ENCODE data around the gene HDAC5.

The HDAC5 gene

GRCh38 chr17:44079877-44080821 is 43.3 kb downstream of the HDAC5 start:
- no peak overlapping the region for H3K4me3 ChIP-seq (IDR thresholded peaks at IDR 0.05; ENCODE audit: insufficient read depth, low read depth, low read length)
- H2AFZ ChIP-seq (ENCODE audit: low read depth): no peak overlapping the region
- H3K4me2 ChIP-seq: no peak overlapping the region
- H4K20me1 ChIP-seq (ENCODE audit: insufficient read depth): no peaks in the 10 kb centered on the region
- H3K79me2 ChIP-seq (ENCODE audit: insufficient read depth, low read depth): no peaks in the 10 kb centered on the region; the same call in 1 of the 2 replicates
- H3K36me3 ChIP-seq (ENCODE audit: insufficient read depth): no peaks in the 10 kb centered on the region
- H3K27me3 ChIP-seq (ENCODE audit: insufficient read depth, low read depth): no peaks in the 10 kb centered on the region
- no peak overlapping the region for H3K27ac ChIP-seq
- no peak overlapping the region for H3K9ac ChIP-seq
- no peaks in the 10 kb centered on the region for H3K4me1 ChIP-seq (ENCODE audit: low read depth, poor library complexity, severe bottlenecking)
- no peak for TF ChIP-seq CTCF (conservative IDR thresholded peaks at IDR 0.05; ENCODE audit: low read depth, low read length)

GRCh38 chr17:44078412-44078811 is 45.0 kb downstream of the HDAC5 start:
- H3K27me3 ChIP-seq (ENCODE audit: insufficient read depth, low read depth): no peaks in the 10 kb centered on the region
- H3K9ac ChIP-seq: no peak overlapping the region
- H3K79me2 ChIP-seq (ENCODE audit: insufficient read depth, low read depth): no peaks in the 10 kb centered on the region
- H2AFZ ChIP-seq (ENCODE audit: low read depth): no peak overlapping the region
- no peak for TF ChIP-seq CTCF (conservative IDR thresholded peaks at IDR 0.05; ENCODE audit: low read depth, low read length)
- no peaks in the 10 kb centered on the region for H4K20me1 ChIP-seq (ENCODE audit: insufficient read depth)
- H3K4me1 ChIP-seq (ENCODE audit: low read depth, poor library complexity, severe bottlenecking): no peaks in the 10 kb centered on the region
- H3K36me3 ChIP-seq (ENCODE audit: insufficient read depth): no peaks in the 10 kb centered on the region
- H3K27ac ChIP-seq: no peak overlapping the region
- H3K4me3 ChIP-seq (IDR thresholded peaks at IDR 0.05; ENCODE audit: insufficient read depth, low read depth, low read length): no peak overlapping the region
- H3K4me2 ChIP-seq: no peak overlapping the region

GRCh38 chr17:44077595-44077909 is 45.9 kb downstream of the HDAC5 start:
- no peak for TF ChIP-seq CTCF (conservative IDR thresholded peaks at IDR 0.05; ENCODE audit: low read depth, low read length)
- Histone ChIP-seq H2AFZ (ENCODE audit: low read depth) (no peak overlapping the region), H3K4me2 (no peak overlapping the region), H3K36me3 (ENCODE audit: insufficient read depth) (no peaks in the 10 kb centered on the region), H3K79me2 (ENCODE audit: insufficient read depth, low read depth) (peaks cover 5% of the 10 kb centered on the region; the same call in 1 of the 2 replicates), H3K27ac (no peak overlapping the region), H3K27me3 (ENCODE audit: insufficient read depth, low read depth) (no peaks in the 10 kb centered on the region), H4K20me1 (ENCODE audit: insufficient read depth) (no peaks in the 10 kb centered on the region), H3K9ac (no peak overlapping the region), H3K4me3 (IDR thresholded peaks at IDR 0.05; ENCODE audit: insufficient read depth, low read depth, low read length) (no peak overlapping the region), H3K4me1 (ENCODE audit: low read depth, poor library complexity, severe bottlenecking) (peaks cover 5% of the 10 kb centered on the region)

GRCh38 chr17:44076716-44077594 is 46.5 kb downstream of the HDAC5 start:
- no peak for TF ChIP-seq CTCF (conservative IDR thresholded peaks at IDR 0.05; ENCODE audit: low read depth, low read length)
- H3K9ac ChIP-seq: no peak overlapping the region
- H4K20me1 ChIP-seq (ENCODE audit: insufficient read depth): no peaks in the 10 kb centered on the region
- no peak overlapping the region for H3K4me3 ChIP-seq (IDR thresholded peaks at IDR 0.05; ENCODE audit: insufficient read depth, low read depth, low read length)
- no peaks in the 10 kb centered on the region for H3K27me3 ChIP-seq (ENCODE audit: insufficient read depth, low read depth)
- H3K27ac ChIP-seq: no peak overlapping the region
- peaks cover 6% of the 10 kb centered on the region for H3K4me1 ChIP-seq (ENCODE audit: low read depth, poor library complexity, severe bottlenecking)
- no peak overlapping the region for H3K4me2 ChIP-seq
- H3K79me2 ChIP-seq (ENCODE audit: insufficient read depth, low read depth): peaks cover 9% of the 10 kb centered on the region; the same call in 1 of the 2 replicates
- no peak overlapping the region for H2AFZ ChIP-seq (ENCODE audit: low read depth)
- H3K36me3 ChIP-seq (ENCODE audit: insufficient read depth): no peaks in the 10 kb centered on the region

Measured in KMS-11 (cell line).